ENCODE data around the gene WNK2.

The WNK2 gene

DNA sequence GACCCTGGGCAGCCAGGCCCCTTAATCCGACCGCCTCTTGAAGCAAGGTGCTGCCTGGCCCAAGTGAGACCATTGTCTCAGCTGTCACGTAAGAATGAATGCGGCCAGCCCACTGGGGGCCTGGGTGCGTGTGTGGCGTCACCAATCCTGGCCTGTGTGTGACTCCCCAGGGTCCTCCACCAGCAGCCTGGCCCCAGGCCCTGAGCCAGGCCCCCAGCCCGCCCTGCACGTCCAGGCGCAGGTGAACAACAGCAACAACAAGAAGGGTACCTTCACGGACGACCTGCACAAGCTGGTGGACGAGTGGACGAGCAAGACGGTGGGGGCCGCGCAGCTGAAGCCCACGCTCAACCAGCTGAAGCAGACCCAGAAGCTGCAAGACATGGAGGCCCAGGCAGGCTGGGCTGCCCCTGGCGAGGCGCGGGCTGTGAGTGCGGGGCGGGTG is 124.2 kb downstream of the WNK2 start:
- Histone ChIP-seq H3K27ac (ENCODE audit: insufficient read depth, low read depth, low read length, poor library complexity, severe bottlenecking) (no peak overlapping the region), H3K9me3 (ENCODE audit: control insufficient read depth, low read length) (no peaks in the 10 kb centered on the region), H3K36me3 (ENCODE audit: control insufficient read depth, insufficient read depth, low read length) (no peaks in the 10 kb centered on the region), H3K27me3 (ENCODE audit: control insufficient read depth, insufficient read depth, low read length, poor library complexity, severe bottlenecking) (no peaks in the 10 kb centered on the region), H3K4me1 (ENCODE audit: control insufficient read depth, insufficient read depth, low read length) (no peaks in the 10 kb centered on the region), H3K4me3 (ENCODE audit: insufficient read depth, low read depth, low read length) (no peak overlapping the region)
- 95 to 96% methylated on average over 22 of the region's 22 CpGs for WGBS, 2 experiments

DNA sequence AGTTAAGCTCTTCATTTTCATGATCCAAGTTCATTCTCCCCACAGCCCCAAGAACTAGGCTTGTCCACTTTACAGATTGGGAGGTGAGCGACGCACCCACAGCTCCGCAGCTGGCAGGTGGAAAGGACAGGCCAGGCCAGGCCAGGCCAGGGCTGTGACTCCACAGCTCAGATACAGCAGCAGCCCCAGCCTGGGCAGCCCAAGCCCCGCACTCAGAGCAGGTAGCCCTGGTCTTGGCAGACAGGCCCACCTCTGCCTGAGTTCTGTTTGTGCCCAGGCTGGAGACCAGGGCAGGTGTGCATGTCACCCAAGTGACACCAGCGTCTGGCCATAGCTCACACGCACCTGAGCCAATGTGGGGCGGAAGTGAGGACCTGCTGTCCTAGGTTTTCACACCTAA is 124.7 kb downstream of the WNK2 start:
- H3K9me3 ChIP-seq (ENCODE audit: control insufficient read depth, low read length), result no peaks in the 10 kb centered on the region
- no peaks in the 10 kb centered on the region for H3K36me3 ChIP-seq (ENCODE audit: control insufficient read depth, insufficient read depth, low read length)
- H3K27ac ChIP-seq (ENCODE audit: insufficient read depth, low read depth, low read length, poor library complexity, severe bottlenecking), result no peak overlapping the region
- H3K4me1 ChIP-seq (ENCODE audit: control insufficient read depth, insufficient read depth, low read length), result no peaks in the 10 kb centered on the region
- H3K4me3 ChIP-seq (ENCODE audit: insufficient read depth, low read depth, low read length), result no peak overlapping the region
- no peaks in the 10 kb centered on the region for H3K27me3 ChIP-seq (ENCODE audit: control insufficient read depth, insufficient read depth, low read length, poor library complexity, severe bottlenecking)
- WGBS, 2 experiments, result 96 to 98% methylated on average over 7 of the region's 7 CpGs

GRCh38 chr9:93309889-93310425 is 126.0 kb downstream of the WNK2 start:
- Histone ChIP-seq H3K4me1 (ENCODE audit: control insufficient read depth, insufficient read depth, low read length) (no peaks in the 10 kb centered on the region), H3K27me3 (ENCODE audit: control insufficient read depth, insufficient read depth, low read length, poor library complexity, severe bottlenecking) (no peaks in the 10 kb centered on the region), H3K27ac (ENCODE audit: insufficient read depth, low read depth, low read length, poor library complexity, severe bottlenecking) (no peak overlapping the region), H3K4me3 (ENCODE audit: insufficient read depth, low read depth, low read length) (no peak overlapping the region), H3K36me3 (ENCODE audit: control insufficient read depth, insufficient read depth, low read length) (no peaks in the 10 kb centered on the region), H3K9me3 (ENCODE audit: control insufficient read depth, low read length) (no peaks in the 10 kb centered on the region)
- WGBS, 2 experiments, result 92% methylated on average over 7 of the region's 7 CpGs

GRCh38 chr9:93315118-93315517 is 131.2 kb downstream of the WNK2 start:
- no peaks in the 10 kb centered on the region for H3K27me3 ChIP-seq (ENCODE audit: control insufficient read depth, insufficient read depth, low read length, poor library complexity, severe bottlenecking)
- 95 to 96% methylated on average over 9 of the region's 9 CpGs for WGBS, 2 experiments

GRCh38 chr9:93315960-93316359 is 132.0 kb downstream of the WNK2 start:
- 90 to 92% methylated on average over 5 of the region's 5 CpGs for WGBS, 2 experiments
- no peak overlapping the region for H3K4me3 ChIP-seq (ENCODE audit: insufficient read depth, low read depth, low read length)
- no peaks in the 10 kb centered on the region for H3K9me3 ChIP-seq (ENCODE audit: control insufficient read depth, low read length)
- no peaks in the 10 kb centered on the region for H3K27me3 ChIP-seq (ENCODE audit: control insufficient read depth, insufficient read depth, low read length, poor library complexity, severe bottlenecking)
- H3K27ac ChIP-seq (ENCODE audit: insufficient read depth, low read depth, low read length, poor library complexity, severe bottlenecking), result no peak overlapping the region
- H3K4me1 ChIP-seq (ENCODE audit: control insufficient read depth, insufficient read depth, low read length), result no peaks in the 10 kb centered on the region
- H3K36me3 ChIP-seq (ENCODE audit: control insufficient read depth, insufficient read depth, low read length), result no peaks in the 10 kb centered on the region

More at GRCh38 chr9:93315118-93315517, 131.2 kb downstream of the WNK2 start:
- Histone ChIP-seq H3K36me3 (ENCODE audit: control insufficient read depth, insufficient read depth, low read length) (no peaks in the 10 kb centered on the region), H3K27ac (ENCODE audit: insufficient read depth, low read depth, low read length, poor library complexity, severe bottlenecking) (no peak overlapping the region), H3K4me1 (ENCODE audit: control insufficient read depth, insufficient read depth, low read length) (no peaks in the 10 kb centered on the region), H3K9me3 (ENCODE audit: control insufficient read depth, low read length) (no peaks in the 10 kb centered on the region), H3K4me3 (ENCODE audit: insufficient read depth, low read depth, low read length) (no peak overlapping the region)

GRCh38 chr9:93316726-93317494 is 133.0 kb downstream of the WNK2 start:
- no peaks in the 10 kb centered on the region for H3K36me3 ChIP-seq (ENCODE audit: control insufficient read depth, insufficient read depth, low read length)
- H3K4me3 ChIP-seq (ENCODE audit: insufficient read depth, low read depth, low read length), result no peak overlapping the region
- H3K27me3 ChIP-seq (ENCODE audit: control insufficient read depth, insufficient read depth, low read length, poor library complexity, severe bottlenecking), result no peaks in the 10 kb centered on the region
- H3K4me1 ChIP-seq (ENCODE audit: control insufficient read depth, insufficient read depth, low read length), result no peaks in the 10 kb centered on the region
- no peaks in the 10 kb centered on the region for H3K9me3 ChIP-seq (ENCODE audit: control insufficient read depth, low read length)
- 90% methylated on average over 12 of the region's 12 CpGs for WGBS, 2 experiments
- no peak overlapping the region for H3K27ac ChIP-seq (ENCODE audit: insufficient read depth, low read depth, low read length, poor library complexity, severe bottlenecking)

DNA sequence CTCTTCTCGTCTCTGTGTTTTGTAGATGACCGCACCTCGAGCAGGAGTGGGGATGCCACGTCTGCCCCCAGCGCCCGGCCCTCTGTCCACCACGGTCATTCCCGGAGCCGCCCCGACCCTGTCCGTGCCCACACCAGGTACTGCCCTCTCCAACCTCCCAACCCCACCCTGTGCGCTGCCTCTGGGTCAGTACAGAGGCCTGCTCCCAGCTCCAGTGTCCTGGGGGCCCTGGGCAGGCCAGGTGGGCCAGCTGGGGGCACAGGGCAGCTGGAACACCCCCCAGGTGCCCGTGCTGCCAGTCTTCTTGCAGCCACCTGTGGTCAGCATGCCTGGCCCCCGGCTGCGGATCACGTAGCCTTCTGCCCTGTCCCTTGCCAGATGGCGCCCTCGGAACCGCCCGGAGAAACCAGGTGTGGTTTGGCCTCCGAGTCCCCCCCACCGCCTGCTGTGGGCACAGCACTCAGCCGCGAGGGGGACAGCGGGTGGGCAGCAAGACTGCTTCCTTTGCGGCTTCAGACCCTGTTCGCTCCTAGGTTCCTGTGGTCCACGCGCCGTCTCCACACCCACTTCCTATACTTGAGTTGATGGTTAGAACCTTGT is 133.7 kb downstream of the WNK2 start:
- Histone ChIP-seq H3K9me3 (ENCODE audit: control insufficient read depth, low read length) (no peaks in the 10 kb centered on the region), H3K27me3 (ENCODE audit: control insufficient read depth, insufficient read depth, low read length, poor library complexity, severe bottlenecking) (no peaks in the 10 kb centered on the region), H3K27ac (ENCODE audit: insufficient read depth, low read depth, low read length, poor library complexity, severe bottlenecking) (no peak overlapping the region), H3K36me3 (ENCODE audit: control insufficient read depth, insufficient read depth, low read length) (no peaks in the 10 kb centered on the region), H3K4me3 (ENCODE audit: insufficient read depth, low read depth, low read length) (no peak overlapping the region), H3K4me1 (ENCODE audit: control insufficient read depth, insufficient read depth, low read length) (no peaks in the 10 kb centered on the region)
- WGBS, 2 experiments, result 93 to 95% methylated on average over 30 of the region's 30 CpGs

GRCh38 chr9:93318480-93318879 is 134.5 kb downstream of the WNK2 start:
- Histone ChIP-seq H3K27me3 (ENCODE audit: control insufficient read depth, insufficient read depth, low read length, poor library complexity, severe bottlenecking) (no peaks in the 10 kb centered on the region), H3K4me1 (ENCODE audit: control insufficient read depth, insufficient read depth, low read length) (no peaks in the 10 kb centered on the region), H3K27ac (ENCODE audit: insufficient read depth, low read depth, low read length, poor library complexity, severe bottlenecking) (no peak overlapping the region), H3K9me3 (ENCODE audit: control insufficient read depth, low read length) (no peaks in the 10 kb centered on the region), H3K4me3 (ENCODE audit: insufficient read depth, low read depth, low read length) (no peak overlapping the region), H3K36me3 (ENCODE audit: control insufficient read depth, insufficient read depth, low read length) (no peaks in the 10 kb centered on the region)
- 90 to 92% methylated on average over 9 of the region's 9 CpGs for WGBS, 2 experiments

DNA sequence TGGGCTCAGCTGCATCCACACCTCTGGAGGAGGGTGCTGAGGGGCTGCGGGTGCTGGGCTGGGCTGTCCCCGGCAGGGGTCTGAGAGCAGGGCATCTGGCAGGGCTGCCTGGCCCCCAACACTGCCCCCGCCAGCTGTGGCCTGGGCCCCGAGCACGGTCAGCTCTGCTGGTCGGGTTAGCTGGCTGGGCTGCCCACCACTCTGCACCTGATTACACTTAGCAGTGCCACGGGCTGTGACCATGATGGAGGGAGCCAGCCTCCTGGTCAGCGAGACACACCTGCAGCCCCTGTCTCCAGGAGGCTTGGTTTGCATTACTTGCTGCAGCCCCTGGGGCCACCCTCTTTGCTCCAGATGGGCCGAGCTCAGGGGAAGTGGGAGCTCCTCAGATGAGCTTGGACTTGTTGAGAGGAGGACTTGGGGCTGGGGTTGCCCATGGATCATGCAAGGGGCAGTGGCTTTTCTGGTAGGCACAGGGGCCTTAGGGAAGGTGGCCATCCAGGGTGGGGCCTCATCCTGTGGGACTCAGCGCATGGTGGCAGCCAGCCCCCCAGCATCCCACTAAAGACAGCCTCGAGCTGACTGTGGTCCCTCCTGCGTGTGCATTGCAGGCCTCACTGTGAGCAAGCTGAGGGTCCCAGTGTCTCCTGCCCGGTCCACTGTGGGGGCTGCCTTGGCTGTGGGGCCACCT is 135.5 kb downstream of the WNK2 start:
- no peaks in the 10 kb centered on the region for H3K9me3 ChIP-seq (ENCODE audit: control insufficient read depth, low read length)
- H3K36me3 ChIP-seq (ENCODE audit: control insufficient read depth, insufficient read depth, low read length), result no peaks in the 10 kb centered on the region
- no peak overlapping the region for H3K4me3 ChIP-seq (ENCODE audit: insufficient read depth, low read depth, low read length)
- H3K4me1 ChIP-seq (ENCODE audit: control insufficient read depth, insufficient read depth, low read length), result no peaks in the 10 kb centered on the region
- no peak overlapping the region for H3K27ac ChIP-seq (ENCODE audit: insufficient read depth, low read depth, low read length, poor library complexity, severe bottlenecking)
- no peaks in the 10 kb centered on the region for H3K27me3 ChIP-seq (ENCODE audit: control insufficient read depth, insufficient read depth, low read length, poor library complexity, severe bottlenecking)
- WGBS, 2 experiments, result 93 to 95% methylated on average over 13 of the region's 13 CpGs

- no peaks in the 10 kb centered on the region for H3K9me3 ChIP-seq (ENCODE audit: control insufficient read depth, low read length)
- no peaks in the 10 kb centered on the region for H3K36me3 ChIP-seq (ENCODE audit: control insufficient read depth, insufficient read depth, low read length)
- no peak overlapping the region for H3K4me3 ChIP-seq (ENCODE audit: insufficient read depth, low read depth, low read length)
- 96% methylated on average over 19 of the region's 19 CpGs for WGBS, 2 experiments
- H3K27me3 ChIP-seq (ENCODE audit: control insufficient read depth, insufficient read depth, low read length, poor library complexity, severe bottlenecking), result no peaks in the 10 kb centered on the region
- no peak overlapping the region for H3K27ac ChIP-seq (ENCODE audit: insufficient read depth, low read depth, low read length, poor library complexity, severe bottlenecking)
- H3K4me1 ChIP-seq (ENCODE audit: control insufficient read depth, insufficient read depth, low read length), result no peaks in the 10 kb centered on the region
Measured at GRCh38 chr9:93319992-93320500, 136.1 kb downstream of the WNK2 start.

Data from ectodermal cell (in vitro differentiated cells).